Measurements from ENCODE around the gene MPG. TPM values are rescaled to one million over a fixed set of nuclear protein-coding genes. Genes with fewer than 3 reads are reported as not detected.
"Not testable (repeated sequence)": the region's sequence is repeated elsewhere in the genome, so short reads cannot be mapped to it uniquely, and the experiment has no call there.

The MPG gene
- total RNA-seq = 40.4 TPM

- peak; percentile 64 for DNase-seq
Observed at GRCh38 chr16:77807-78443, at the start of gene MPG. Gene MPG, plus strand, starts transcription at chr16:78225. Its CDS starts 85 bp downstream, at chr16:78310.

GRCh38 chr16:30627-31026 is 47.4 kb upstream of the MPG start:
- not testable (repeated sequence) for DNase-seq

- not testable (repeated sequence) for DNase-seq
Observed at GRCh38 chr16:33154-33876, 44.7 kb upstream of the MPG start.

- DNase-seq = no peak
Observed at GRCh38 chr16:33877-34647, 44.0 kb upstream of the MPG start.

- DNase-seq = no peak
Observed at GRCh38 chr16:34648-34987, 43.4 kb upstream of the MPG start.

GRCh38 chr16:35011-35677 is 42.9 kb upstream of the MPG start:
- DNase-seq = no peak

GRCh38 chr16:35678-36305 is 42.2 kb upstream of the MPG start:
- no peak for DNase-seq

GRCh38 chr16:36336-36984 is 41.6 kb upstream of the MPG start:
- DNase-seq = no peak

- DNase-seq = no peak
Observed at GRCh38 chr16:37511-37910, 40.5 kb upstream of the MPG start.

- not testable (repeated sequence) for DNase-seq
Observed at GRCh38 chr16:38206-38605, 39.8 kb upstream of the MPG start.

GRCh38 chr16:38941-39892 is 38.8 kb upstream of the MPG start:
- DNase-seq = no peak

GRCh38 chr16:41439-42068 is 36.5 kb upstream of the MPG start:
- no peak for DNase-seq

- no peak for DNase-seq
Observed at GRCh38 chr16:42069-42457, 36.0 kb upstream of the MPG start.

- DNase-seq = no peak
Observed at GRCh38 chr16:42691-43090, 35.3 kb upstream of the MPG start.

GRCh38 chr16:43294-43693 is 34.7 kb upstream of the MPG start:
- DNase-seq = no peak

- no peak for DNase-seq
Observed at GRCh38 chr16:44655-45054, 33.4 kb upstream of the MPG start.

GRCh38 chr16:45454-45853 is 32.6 kb upstream of the MPG start:
- no peak for DNase-seq

GRCh38 chr16:46510-46909 is 31.5 kb upstream of the MPG start:
- not testable (repeated sequence) for DNase-seq

- DNase-seq = no peak
Observed at GRCh38 chr16:47234-47633, 30.8 kb upstream of the MPG start.

Measured in skin of body (tissue), 2 donors.